HG02763 (cell line): ENCODE data around the gene WDR45B.

Experiments used
- ATAC-seq: cut with Tn5 transposase; IDR thresholded peaks from one replicate; pipeline ENCODE4 v1.9.1; 2021; ENCODE audit warnings: mild to moderate bottlenecking, moderate library complexity; ENCODE audit not compliant: unreplicated experiment

The WDR45B gene

GRCh38 chr17:82602986-82603710, 45.1 kb downstream of the WDR45B start:
- ATAC-seq, result no peak

- no peak for ATAC-seq
Measured at GRCh38 chr17:82602487-82602886, 45.8 kb downstream of the WDR45B start.

GRCh38 chr17:82601447-82602000, 46.7 kb downstream of the WDR45B start:
- ATAC-seq, result no peak

GRCh38 chr17:82600731-82601446, 47.4 kb downstream of the WDR45B start:
- ATAC-seq, result no peak

- ATAC-seq, result no peak
Measured at GRCh38 chr17:82599674-82600661, 48.3 kb downstream of the WDR45B start.

- no peak for ATAC-seq
Measured at GRCh38 chr17:82598256-82599119, 49.8 kb downstream of the WDR45B start.

GRCh38 chr17:82596837-82597672, 51.2 kb downstream of the WDR45B start:
- no peak for ATAC-seq

GRCh38 chr17:82596296-82596695, 51.9 kb downstream of the WDR45B start:
- ATAC-seq, result no peak

- no peak for ATAC-seq
Measured at GRCh38 chr17:82595893-82596292, 52.4 kb downstream of the WDR45B start.

GRCh38 chr17:82594571-82594970, 53.7 kb downstream of the WDR45B start:
- no peak for ATAC-seq

GRCh38 chr17:82593590-82594087, 54.6 kb downstream of the WDR45B start:
- no peak for ATAC-seq

GRCh38 chr17:82592767-82593589, 55.3 kb downstream of the WDR45B start:
- ATAC-seq, result no peak

- no peak for ATAC-seq
Measured at GRCh38 chr17:82592289-82592766, 55.9 kb downstream of the WDR45B start.

- no peak for ATAC-seq
Measured at GRCh38 chr17:82590881-82591539, 57.2 kb downstream of the WDR45B start.

- no peak for ATAC-seq
Measured at GRCh38 chr17:82590216-82590615, 58.0 kb downstream of the WDR45B start.

GRCh38 chr17:82589851-82590180, 58.4 kb downstream of the WDR45B start:
- no peak for ATAC-seq
